Choroid plexus epithelial cell (primary cell): ENCODE measurements around the gene KCNMA1.

ENCODE experiments used
- DNase-seq: peaks from one replicate; pipeline ENCODE4 v3.0.0-alpha.2; 2010; ENCODE audit warnings: low read depth
- H3K4me3 ChIP-seq: 2 replicates; pipeline ENCODE4 v1.5.1; 2011; ENCODE audit warnings: low read depth, mild to moderate bottlenecking, control low read depth, low read length, moderate library complexity
- TF ChIP-seq, protein P1 (sequence below): conservative IDR thresholded peaks from 2 replicates; pipeline ENCODE4 v1.5.1; 2011; ENCODE audit warnings: low read depth, mild to moderate bottlenecking, control low read depth, inconsistent platforms, low read length, moderate library complexity

KCNMA1 gene

DNA sequence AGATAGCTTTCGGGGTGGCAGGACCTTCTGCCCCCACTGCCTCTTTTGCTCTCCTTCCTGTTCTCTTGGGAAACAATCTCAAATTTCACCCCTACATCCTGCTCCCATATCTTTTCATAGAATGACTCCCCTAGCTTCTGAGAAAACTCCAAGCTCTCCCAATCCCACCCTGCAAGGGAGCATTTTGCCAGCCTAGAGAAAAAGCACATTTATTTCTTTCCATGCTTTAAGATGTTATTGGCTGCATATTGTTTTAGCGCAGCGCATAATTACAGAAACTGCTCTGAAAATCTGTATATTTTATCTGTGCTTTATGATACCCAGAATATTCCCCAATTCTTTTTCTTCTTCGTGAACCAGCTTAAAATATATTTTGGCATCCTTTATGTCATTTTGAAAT is 601.3 kb downstream of the KCNMA1 start:
- no peak for DNase-seq
- TF ChIP-seq, protein P1, sequence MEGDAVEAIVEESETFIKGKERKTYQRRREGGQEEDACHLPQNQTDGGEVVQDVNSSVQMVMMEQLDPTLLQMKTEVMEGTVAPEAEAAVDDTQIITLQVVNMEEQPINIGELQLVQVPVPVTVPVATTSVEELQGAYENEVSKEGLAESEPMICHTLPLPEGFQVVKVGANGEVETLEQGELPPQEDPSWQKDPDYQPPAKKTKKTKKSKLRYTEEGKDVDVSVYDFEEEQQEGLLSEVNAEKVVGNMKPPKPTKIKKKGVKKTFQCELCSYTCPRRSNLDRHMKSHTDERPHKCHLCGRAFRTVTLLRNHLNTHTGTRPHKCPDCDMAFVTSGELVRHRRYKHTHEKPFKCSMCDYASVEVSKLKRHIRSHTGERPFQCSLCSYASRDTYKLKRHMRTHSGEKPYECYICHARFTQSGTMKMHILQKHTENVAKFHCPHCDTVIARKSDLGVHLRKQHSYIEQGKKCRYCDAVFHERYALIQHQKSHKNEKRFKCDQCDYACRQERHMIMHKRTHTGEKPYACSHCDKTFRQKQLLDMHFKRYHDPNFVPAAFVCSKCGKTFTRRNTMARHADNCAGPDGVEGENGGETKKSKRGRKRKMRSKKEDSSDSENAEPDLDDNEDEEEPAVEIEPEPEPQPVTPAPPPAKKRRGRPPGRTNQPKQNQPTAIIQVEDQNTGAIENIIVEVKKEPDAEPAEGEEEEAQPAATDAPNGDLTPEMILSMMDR: no peak
- H3K4me3 ChIP-seq: no peak overlapping the region

DNA sequence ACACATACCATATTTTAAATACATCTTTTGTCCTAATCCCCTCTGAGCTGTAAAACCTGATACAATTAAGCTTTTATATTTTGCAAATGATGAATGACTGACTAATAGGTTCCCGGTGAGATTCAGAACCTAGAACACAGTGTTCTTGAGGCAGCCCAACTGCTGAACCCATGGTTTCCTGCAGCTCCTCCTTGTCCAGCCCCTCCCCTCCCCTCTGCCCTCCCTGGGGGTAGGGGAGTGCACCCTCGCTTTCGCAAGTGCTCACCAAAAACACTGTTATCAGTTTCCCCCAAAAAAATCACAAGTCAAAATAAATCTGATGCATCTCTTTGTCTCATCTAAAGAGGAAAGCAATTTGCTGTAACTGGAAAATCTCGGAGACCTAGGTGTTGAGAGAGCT is 602.8 kb downstream of the KCNMA1 start:
- TF ChIP-seq, protein P1: no peak
- no peak overlapping the region for H3K4me3 ChIP-seq
- DNase-seq: no peak

DNA sequence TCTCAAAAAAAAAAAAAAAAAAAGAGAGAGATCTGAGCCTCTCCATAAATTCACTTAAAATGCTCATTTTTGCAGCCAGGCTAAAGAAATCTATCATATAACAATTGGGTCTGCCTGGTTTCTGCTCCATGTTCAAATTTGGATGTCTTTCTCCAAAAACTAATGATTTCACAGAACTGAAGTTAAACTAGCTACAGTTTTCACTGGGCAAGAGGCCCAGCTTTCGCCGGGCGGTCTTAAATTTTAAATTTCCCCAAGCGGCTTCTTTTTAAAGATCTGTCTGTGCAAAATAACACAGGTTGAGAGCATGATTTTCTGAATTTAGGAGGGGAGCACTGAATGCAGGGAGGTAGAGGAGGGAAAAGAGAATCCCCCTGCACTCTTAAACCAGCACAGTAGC is 603.4 kb downstream of the KCNMA1 start:
- no peak for DNase-seq
- H3K4me3 ChIP-seq: no peak overlapping the region
- TF ChIP-seq, protein P1: no peak

GRCh38 chr10:77032188-77032570 is 605.4 kb downstream of the KCNMA1 start:
- H3K4me3 ChIP-seq: no peak overlapping the region
- DNase-seq: no peak
- TF ChIP-seq, protein P1: no peak

- TF ChIP-seq, protein P1: no peak
- no peak for DNase-seq
- no peak overlapping the region for H3K4me3 ChIP-seq
Observed at GRCh38 chr10:77031531-77032187, 605.9 kb downstream of the KCNMA1 start.

GRCh38 chr10:77030974-77031373 is 606.6 kb downstream of the KCNMA1 start:
- DNase-seq: no peak
- TF ChIP-seq, protein P1: no peak
- no peak overlapping the region for H3K4me3 ChIP-seq
